Activated T-cell treated with anti-CD3 and anti-CD28 coated beads, Interleukin-2, amount 50 U/mL, for 1 hour (primary cell): Measurements from ENCODE around the gene PCSK4.

Experiments used
- DNase-seq: peaks from one replicate; pipeline ENCODE4 v3.0.0-alpha.2; 2020

Gene PCSK4

GRCh38 chr19:1435378-1435989 is 54.7 kb downstream of the PCSK4 start:
- no peak for DNase-seq

GRCh38 chr19:1434577-1435060 is 55.5 kb downstream of the PCSK4 start:
- no peak for DNase-seq

GRCh38 chr19:1434040-1434366 is 56.1 kb downstream of the PCSK4 start:
- no peak for DNase-seq

- no peak for DNase-seq
These were observed 56.8 kb downstream of the PCSK4 start for GRCh38 chr19:1433119-1434039.

GRCh38 chr19:1432507-1432887 is 57.7 kb downstream of the PCSK4 start:
- DNase-seq: no peak

GRCh38 chr19:1431759-1432506 is 58.2 kb downstream of the PCSK4 start:
- no peak for DNase-seq
